Mucosa of rectum (tissue), 2 donors: ENCODE measurements around the gene MXD4.

Source experiments
- H3K27ac ChIP-seq, 2 donors: one replicate each; pipeline ENCODE4 v1.7.0; 2013; ENCODE audit warnings: inconsistent platforms in 2 of 2, low read depth in 2 of 2, low read length in 2 of 2
- H3K27me3 ChIP-seq, 2 donors: one replicate each; pipeline ENCODE4 v1.7.0; 2013; ENCODE audit warnings: low read length in 2 of 2; ENCODE audit not compliant: control insufficient read depth in 2 of 2, insufficient read depth in 2 of 2
- H3K36me3 ChIP-seq, 2 donors: one replicate each; pipeline ENCODE4 v1.7.0; 2013; ENCODE audit warnings: low read length in 2 of 2; ENCODE audit not compliant: control insufficient read depth in 2 of 2, insufficient read depth in 2 of 2
- H3K4me1 ChIP-seq, 2 donors: one replicate each; pipeline ENCODE4 v1.7.0; 2013; ENCODE audit warnings: low read length in 2 of 2, mild to moderate bottlenecking in 1 of 2; ENCODE audit not compliant: control insufficient read depth in 2 of 2, insufficient read depth in 2 of 2
- H3K4me3 ChIP-seq, 2 donors: one replicate each; pipeline ENCODE4 v1.7.0; 2013; ENCODE audit warnings: low read length in 2 of 2
- H3K9ac ChIP-seq, 2 donors: one replicate each; pipeline ENCODE4 v1.7.0; 2013; ENCODE audit warnings: low read length in 2 of 2, low read depth in 1 of 2, mild to moderate bottlenecking in 1 of 2
- H3K9me3 ChIP-seq, 2 donors: one replicate each; pipeline ENCODE4 v1.7.0; 2013; ENCODE audit warnings: low read length in 2 of 2; ENCODE audit not compliant: control insufficient read depth in 2 of 2
- donor health status: healthy.
- donor health status: Normal muscosa, but diverticular disease.

Gene MXD4

DNA sequence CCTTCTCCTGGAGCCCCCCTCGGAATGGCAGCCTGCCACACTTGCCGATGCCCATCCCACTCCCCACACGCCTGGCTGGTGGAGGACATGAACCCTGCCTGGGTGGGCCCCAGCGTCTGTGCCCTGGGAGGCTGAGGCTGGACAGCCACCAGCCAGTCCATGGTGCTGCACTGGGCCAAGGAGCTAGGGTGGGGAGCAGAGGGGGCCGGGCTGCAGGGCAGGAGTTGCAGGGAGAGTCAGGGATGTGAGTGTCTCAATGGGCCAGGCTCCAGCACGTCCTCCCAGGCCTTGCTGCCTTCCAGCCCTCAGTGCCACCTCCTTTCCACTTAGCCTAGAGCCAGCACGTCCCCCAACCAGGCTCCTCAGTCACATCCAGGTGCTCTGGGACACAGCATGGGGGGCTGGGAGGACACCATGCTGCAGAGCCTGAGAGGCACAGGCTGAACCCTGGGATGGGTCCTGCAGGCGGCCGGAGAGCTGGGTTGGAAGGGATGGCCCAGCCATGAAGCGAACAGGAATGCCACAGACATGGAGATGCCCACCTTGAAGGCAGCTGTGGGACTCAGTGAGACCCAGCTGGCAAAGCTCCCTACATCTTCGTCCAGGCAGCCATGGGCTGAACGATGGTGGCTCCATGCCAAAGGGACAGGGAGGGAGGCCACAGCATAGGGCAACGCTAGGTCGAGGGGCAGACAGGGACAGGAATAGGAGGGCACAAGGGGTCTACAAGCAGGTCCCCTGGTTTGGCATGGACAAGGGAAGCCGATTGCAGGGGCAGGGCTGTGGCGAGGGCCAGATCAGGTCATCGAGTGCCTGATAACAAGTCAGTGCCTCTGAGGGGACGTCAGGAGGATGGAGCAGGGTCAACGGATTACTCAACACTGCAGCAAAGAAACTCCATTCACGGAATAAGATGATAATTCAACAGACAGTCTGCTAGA lies 30.1 kb upstream of the MXD4 start:
- H3K4me1 ChIP-seq = peaks cover 0 to 4% of the 10 kb centered on the region in 2 donors
- no peaks in the 10 kb centered on the region for H3K9me3 ChIP-seq
- H3K9ac ChIP-seq = no peak overlapping the region
- H3K27ac ChIP-seq = no peak overlapping the region
- H3K27me3 ChIP-seq = no peaks in the 10 kb centered on the region
- no peaks in the 10 kb centered on the region for H3K36me3 ChIP-seq
- H3K4me3 ChIP-seq = no peak overlapping the region

DNA sequence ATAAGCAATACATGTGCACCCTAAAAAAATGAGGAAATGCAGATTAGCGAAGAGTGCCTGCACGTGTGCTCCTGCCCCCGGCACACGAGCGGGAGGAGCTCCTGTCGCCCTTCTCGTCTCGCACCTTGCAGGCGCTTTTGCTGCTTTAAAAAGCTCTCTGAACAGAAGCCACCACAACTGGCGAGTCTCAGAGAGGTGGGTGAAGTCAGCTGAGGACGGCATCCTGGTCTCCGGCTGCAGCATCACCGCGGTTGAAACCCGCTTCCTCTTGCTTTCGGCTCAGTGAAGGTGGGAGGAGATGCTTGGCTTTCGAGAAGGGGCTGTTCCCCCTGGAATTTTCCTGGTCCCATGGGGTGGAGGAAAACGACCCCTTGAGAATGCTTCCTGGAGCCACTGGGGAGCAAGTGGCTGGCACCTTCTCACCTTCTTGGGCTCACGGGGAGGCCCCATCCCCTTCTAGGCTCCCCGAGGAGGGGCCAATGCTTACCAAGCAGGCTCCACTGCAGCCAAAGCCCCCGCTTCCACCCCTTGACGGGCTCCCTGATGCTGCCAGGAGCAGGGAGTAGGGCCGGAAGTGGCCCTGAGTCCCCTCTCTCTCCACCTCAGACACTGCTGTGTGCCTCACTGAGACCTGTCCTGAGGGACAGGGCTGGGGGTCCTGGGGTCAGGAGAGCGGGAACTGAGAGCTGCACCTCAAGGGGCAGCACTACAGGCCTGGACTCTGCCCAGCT lies 29.2 kb upstream of the MXD4 start:
- Histone ChIP-seq H3K27ac (no peak overlapping the region), H3K9ac (no peak overlapping the region), H3K4me1 (peaks cover 0 to 4% of the 10 kb centered on the region in 2 donors), H3K9me3 (no peaks in the 10 kb centered on the region), H3K4me3 (no peak overlapping the region), H3K27me3 (no peaks in the 10 kb centered on the region), H3K36me3 (no peaks in the 10 kb centered on the region)

DNA sequence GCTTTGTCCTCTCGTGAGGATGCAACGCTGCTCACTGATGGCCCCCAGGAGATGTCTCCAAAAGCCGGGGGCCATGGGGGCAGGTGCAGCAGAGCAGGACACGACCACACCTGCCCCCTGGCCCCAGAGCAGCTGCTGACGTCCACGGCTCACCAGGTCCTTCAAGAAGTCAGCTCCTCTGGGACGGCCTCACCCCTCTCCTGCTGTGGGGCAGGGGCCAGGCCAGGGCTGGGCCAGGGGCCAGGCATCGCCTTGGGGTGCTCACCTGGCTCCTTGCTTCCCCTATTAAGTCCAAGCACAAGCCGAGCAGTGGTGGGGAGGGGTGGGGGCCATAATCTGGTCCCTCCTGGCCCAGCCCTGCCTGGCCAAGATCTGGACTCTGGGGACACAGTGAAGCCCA lies 28.6 kb upstream of the MXD4 start:
- Histone ChIP-seq H3K9me3 (no peaks in the 10 kb centered on the region), H3K9ac (no peak overlapping the region), H3K27ac (no peak overlapping the region), H3K4me3 (no peak overlapping the region), H3K4me1 (peaks cover 0 to 4% of the 10 kb centered on the region in 2 donors), H3K36me3 (no peaks in the 10 kb centered on the region), H3K27me3 (no peaks in the 10 kb centered on the region)

DNA sequence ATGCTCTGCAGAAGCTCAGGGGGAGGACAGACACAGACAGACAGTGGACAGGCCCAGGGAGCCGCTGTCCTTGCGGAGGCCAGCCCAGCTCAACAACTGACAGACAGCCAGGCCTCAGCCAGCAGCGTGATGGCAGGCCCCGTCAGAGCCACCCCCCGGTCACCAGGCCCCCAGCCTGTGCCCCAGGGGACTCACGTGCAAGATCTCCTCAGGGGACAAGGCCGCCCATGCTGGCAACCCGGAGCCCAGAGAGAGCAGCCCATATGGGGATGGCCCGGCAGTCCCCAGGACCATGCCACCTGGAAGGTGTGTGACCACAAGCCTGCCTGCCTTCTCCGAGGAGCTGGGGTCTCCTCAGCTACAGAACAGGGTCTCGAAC lies 28.0 kb upstream of the MXD4 start:
- H3K9ac ChIP-seq = no peak overlapping the region
- H3K9me3 ChIP-seq = no peaks in the 10 kb centered on the region
- H3K4me1 ChIP-seq = peaks cover 0 to 4% of the 10 kb centered on the region in 2 donors
- no peak overlapping the region for H3K4me3 ChIP-seq
- no peaks in the 10 kb centered on the region for H3K27me3 ChIP-seq
- no peak overlapping the region for H3K27ac ChIP-seq
- no peaks in the 10 kb centered on the region for H3K36me3 ChIP-seq

DNA sequence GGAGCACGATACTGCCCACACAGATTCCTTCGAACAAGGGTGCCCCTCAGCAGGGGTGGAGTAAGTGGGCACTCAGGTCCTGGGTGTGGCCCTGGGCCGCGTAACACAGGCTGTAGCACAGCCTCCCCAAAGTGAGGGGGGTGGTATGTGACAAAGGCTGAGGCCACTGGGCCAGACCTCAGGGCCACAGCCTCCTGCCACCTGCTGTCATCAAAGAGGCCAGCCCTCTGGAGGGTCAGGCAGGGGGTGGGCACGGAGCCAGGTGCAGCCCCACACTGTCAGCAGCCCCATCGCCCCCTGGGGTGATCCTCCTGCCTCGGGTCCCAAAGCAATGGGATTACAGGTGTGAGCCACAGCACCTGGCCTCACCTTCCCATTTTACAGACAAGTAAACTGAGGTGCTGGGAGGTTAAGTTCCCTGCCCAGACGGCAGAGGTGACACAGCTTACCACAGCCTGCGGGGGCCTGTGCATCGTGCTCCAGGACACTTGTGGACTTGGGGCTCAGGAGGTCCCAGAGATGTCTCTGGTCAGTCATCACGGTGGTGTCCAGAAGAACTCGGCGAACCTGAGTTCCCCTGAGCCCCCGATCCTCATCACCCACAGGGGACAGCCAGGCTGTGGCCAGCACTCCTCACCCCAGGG lies 27.5 kb upstream of the MXD4 start:
- Histone ChIP-seq H3K4me3 (no peak overlapping the region), H3K9ac (no peak overlapping the region), H3K27ac (no peak overlapping the region), H3K9me3 (no peaks in the 10 kb centered on the region), H3K4me1 (peaks cover 0 to 4% of the 10 kb centered on the region in 2 donors), H3K36me3 (no peaks in the 10 kb centered on the region), H3K27me3 (no peaks in the 10 kb centered on the region)

DNA sequence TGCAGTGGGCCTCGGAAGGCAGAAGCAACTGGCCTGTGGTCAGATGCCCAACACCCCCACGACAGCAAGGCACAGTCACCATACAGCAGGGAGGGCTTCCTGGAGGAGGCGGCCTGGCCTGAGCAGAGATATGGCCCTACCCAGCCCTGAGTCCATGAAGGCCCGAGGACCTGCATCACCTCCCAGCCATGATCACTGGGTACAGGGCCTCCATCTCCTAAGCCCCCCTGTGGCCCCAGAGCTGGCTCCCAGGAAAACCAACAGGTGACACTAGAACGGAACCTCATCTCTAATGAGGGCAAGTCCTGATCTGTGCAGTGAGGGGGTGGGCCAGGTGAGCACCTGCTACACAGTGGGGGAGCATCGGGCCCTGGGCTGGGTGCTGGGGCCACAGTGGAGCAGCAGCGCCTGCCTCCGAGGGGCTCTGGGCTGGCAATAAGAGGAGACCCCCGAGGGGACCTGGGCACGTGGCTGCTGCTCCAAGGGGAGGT lies 26.2 kb upstream of the MXD4 start:
- no peaks in the 10 kb centered on the region for H3K36me3 ChIP-seq
- H3K9ac ChIP-seq = no peak overlapping the region
- H3K9me3 ChIP-seq = no peaks in the 10 kb centered on the region
- no peak overlapping the region for H3K27ac ChIP-seq
- H3K4me1 ChIP-seq = peaks cover 0 to 4% of the 10 kb centered on the region in 2 donors
- H3K27me3 ChIP-seq = no peaks in the 10 kb centered on the region
- no peak overlapping the region for H3K4me3 ChIP-seq

DNA sequence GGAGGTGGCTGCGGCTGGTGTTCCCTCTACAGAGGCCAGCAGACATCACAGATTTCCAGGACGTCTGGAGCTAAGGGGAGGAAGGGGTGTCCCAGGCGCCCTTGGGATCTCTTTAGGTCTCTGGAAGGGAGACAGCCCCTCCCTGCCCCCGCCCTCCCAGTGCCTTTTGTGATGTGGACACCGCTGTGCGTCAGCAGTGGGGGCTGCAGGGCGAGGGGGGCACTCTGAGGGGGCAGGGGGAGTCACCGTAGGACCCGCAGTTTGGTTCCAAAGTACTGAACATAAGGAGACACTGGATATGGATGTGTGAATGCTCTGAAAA lies 25.6 kb upstream of the MXD4 start:
- Histone ChIP-seq H3K4me1 (peaks cover 0 to 4% of the 10 kb centered on the region in 2 donors), H3K27ac (no peak overlapping the region)

DNA sequence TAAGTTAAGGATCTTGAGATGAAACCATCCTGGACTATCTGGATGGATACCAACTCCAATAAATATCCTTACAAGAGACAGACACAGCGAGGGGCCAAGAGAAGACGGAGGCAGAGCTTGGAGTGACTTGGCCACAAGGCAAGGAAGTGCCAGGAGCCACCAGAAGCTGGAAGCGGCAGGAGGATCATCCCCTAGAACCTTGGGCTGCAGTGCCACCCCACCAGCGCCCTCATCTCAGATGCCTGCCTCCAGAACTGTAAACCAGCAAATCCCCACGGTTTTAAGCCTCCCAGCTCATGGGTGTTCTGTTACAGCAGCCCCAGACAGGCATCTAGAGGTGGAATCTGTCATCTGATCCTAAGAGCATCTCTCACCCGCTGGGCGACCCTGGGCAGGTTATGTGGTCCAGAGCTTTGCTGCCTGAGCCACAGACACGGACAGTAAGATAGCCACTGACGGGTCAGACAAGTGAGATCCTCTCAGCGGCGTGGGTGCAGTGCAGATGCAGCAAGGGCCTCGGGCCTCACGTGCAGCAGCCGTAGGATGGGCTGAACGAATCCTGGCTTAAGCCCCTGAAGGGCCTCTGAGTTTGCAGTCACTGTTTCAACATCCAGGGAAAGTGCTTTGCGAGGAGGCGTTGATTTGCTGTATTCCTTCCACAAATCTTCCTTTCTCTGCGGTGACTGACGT lies 25.1 kb upstream of the MXD4 start:
- Histone ChIP-seq H3K9ac (no peak overlapping the region), H3K36me3 (no peaks in the 10 kb centered on the region), H3K27me3 (no peaks in the 10 kb centered on the region), H3K4me3 (no peak overlapping the region), H3K9me3 (no peaks in the 10 kb centered on the region), H3K4me1 (peaks cover 0 to 4% of the 10 kb centered on the region in 2 donors), H3K27ac (no peak overlapping the region)

More for the DNA sequence above, 25.6 kb upstream of the MXD4 start:
- no peak overlapping the region for H3K4me3 ChIP-seq
- no peaks in the 10 kb centered on the region for H3K9me3 ChIP-seq
- H3K27me3 ChIP-seq = no peaks in the 10 kb centered on the region
- H3K9ac ChIP-seq = no peak overlapping the region
- no peaks in the 10 kb centered on the region for H3K36me3 ChIP-seq

DNA sequence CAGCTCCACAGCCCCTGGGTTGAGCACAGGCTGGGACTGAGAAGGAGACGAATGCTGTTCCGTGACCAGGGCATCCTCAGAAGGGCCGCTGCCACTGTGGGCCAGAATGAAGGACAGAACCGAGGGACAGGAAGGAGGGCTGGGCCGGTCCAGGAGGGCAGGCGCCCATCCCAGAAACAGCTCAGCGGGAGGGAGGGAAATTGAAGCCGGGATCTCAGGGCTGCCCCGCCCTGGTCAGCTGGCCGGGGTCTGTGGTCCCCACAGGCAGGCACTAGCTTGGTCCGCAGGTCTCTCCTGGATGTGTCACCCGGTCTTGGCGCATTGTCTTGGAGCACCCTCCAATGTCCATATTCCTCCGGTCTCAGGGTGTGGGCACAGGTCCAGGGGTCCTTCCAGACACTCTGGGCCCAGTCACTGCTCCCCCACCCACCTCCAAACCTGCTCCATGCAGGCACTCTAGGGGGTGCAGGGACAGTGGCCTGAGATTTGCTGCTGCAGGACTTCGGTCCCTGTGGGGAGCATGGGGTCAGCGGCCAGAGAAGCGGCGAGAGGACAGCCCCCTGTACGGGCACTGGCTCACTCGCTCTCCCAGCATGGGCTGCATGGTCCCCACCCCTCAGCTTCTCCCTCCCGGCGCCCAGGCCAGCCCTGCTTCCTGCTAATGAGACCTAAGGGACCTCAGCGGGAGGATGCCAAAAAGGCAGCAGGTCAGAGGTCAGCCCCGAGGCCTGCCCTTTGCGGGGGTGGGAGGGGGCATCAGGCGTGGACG lies 23.9 kb upstream of the MXD4 start:
- Histone ChIP-seq H3K27ac (no peak overlapping the region), H3K27me3 (no peaks in the 10 kb centered on the region), H3K4me3 (no peak overlapping the region), H3K4me1 (peaks cover 0 to 4% of the 10 kb centered on the region in 2 donors), H3K36me3 (no peaks in the 10 kb centered on the region), H3K9ac (no peak overlapping the region), H3K9me3 (no peaks in the 10 kb centered on the region)
